ENCODE measurements around the gene CYFIP2.
A peak's percentile ranks its signal among the peaks of the same experiment; 100 is the strongest.

CYFIP2 gene

DNA sequence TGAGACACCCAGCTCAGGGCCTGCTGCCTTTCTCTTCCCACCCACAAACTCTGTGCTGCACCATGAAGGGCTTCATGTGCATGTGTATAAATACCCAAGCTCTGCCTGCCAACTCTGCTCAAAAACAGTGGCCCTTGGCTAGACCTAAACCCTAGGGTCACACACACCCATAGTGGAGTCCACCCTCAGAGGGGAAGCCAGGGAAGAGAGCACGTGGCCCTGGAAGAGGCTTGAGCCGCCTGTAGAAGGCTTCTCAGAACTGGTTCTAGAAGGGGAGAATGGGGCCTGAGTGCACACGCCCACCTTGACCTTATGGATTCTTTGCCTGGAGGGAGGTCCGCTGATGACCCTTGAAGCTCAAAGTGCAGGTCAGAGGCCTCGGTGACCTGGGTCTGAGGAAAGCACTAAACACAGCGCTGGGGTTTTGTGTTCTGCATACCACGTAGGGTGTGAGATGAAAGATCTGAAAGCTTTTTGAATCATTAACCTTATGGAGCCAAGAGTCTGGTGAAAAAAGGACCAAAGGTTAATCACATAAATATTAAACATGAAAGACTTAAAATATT, 60.6 kb downstream of the CYFIP2 start:
- no peak for DNase-seq (ENCODE audit: low spot score)

DNA sequence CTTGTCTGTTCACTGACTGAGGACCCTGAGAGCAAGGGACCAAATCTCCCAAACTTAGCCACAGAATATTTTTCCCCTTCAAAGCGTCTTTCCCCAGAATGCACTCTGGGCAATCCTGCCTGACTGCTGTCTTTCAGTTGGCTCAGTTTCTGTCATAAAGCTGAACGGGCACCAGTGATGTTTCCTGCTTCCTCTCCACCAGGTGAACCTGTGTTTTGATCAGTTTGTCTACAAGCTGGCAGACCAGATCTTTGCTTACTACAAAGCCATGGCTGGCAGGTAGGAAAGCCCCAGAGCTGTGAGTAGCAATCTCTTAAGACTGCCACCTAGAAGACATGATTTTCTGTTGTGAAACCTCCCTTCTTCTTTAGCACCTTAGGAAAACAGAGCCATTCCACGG, 61.8 kb downstream of the CYFIP2 start:
- no peak for DNase-seq (ENCODE audit: low spot score)

GRCh38 chr5:157328277-157328912, 62.5 kb downstream of the CYFIP2 start:
- peak; percentile 68 for DNase-seq (ENCODE audit: low spot score)

GRCh38 chr5:157331807-157332206, 65.9 kb downstream of the CYFIP2 start:
- DNase-seq (ENCODE audit: low spot score): no peak

DNA sequence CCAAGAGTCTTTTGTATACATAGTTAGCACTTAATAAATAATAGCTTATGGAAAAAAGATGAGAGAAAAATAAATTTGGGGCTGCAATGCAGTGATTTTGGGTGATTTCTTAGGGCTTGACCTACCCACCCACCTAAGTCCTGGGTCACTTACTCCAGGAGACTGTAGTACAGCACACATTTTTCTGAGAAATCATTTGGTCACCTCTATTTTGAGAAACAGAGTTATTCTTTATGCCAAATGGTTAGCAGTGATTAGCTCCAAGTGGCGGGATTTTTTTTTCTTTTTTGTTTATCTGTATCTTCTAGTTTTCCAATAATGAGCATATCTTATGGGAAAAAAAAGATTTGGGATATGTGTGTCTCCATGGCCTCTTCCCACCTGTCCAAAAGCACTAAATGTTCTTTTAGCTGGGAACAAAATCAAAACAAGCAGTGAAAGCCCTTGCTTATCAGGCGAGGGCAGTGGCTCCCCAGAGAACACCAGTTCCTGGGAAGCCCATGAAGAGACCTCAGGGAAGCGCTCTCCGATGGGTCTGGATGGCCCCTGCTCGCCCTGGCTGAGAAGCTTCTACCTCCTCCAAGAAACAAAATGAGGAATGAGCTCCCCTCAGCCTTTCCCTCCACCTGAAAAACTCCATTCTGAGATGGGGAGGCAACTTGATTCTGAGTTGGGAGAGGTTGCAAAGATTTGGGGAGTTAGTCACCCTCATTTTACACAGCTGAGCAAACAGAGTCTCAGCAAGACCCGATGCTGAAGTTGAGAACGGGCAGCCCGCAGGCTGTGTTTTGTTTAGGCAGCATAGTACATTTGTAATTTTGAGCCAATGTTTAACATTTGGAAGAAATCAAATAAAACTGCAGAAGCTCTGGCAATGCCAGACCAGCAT, 69.9 kb downstream of the CYFIP2 start:
- DNase-seq (ENCODE audit: low spot score): no peak

DNA sequence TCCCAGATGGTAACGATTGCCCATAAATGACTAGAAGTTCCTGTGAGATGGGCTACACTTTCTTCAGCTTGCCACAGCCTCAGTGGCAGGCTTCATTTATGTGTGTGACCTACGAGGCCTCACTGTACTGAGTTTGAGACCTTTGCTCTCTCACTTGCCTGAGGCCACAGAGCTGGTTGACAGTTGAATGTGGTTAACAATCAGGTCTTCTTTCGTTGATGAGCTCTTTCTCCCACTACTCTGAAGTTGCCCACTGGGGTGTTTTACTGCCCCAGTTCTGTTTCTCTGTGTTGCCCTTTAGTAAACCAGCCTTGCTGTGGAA, 70.5 kb downstream of the CYFIP2 start:
- DNase-seq (ENCODE audit: low spot score): no peak

DNA sequence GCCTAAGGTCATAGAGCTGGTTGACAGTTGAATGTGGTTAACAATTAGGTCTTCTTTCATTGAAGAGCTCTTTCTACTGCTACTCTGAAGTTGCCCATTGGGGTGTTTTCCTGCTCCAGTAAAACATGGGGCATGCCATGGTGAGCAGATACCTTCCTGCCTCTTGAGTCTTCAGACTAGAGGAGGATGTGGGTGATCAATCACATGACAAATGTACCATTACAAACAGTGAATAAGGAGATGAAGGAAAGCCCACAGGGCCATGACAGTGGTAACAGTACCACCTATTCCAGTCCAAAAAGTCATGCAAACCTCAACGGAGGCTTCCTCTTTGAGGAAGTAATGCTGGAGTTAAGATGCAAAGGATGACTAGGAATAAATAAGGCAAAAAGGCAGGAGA, 73.5 kb downstream of the CYFIP2 start:
- no peak for DNase-seq (ENCODE audit: low spot score)

DNA sequence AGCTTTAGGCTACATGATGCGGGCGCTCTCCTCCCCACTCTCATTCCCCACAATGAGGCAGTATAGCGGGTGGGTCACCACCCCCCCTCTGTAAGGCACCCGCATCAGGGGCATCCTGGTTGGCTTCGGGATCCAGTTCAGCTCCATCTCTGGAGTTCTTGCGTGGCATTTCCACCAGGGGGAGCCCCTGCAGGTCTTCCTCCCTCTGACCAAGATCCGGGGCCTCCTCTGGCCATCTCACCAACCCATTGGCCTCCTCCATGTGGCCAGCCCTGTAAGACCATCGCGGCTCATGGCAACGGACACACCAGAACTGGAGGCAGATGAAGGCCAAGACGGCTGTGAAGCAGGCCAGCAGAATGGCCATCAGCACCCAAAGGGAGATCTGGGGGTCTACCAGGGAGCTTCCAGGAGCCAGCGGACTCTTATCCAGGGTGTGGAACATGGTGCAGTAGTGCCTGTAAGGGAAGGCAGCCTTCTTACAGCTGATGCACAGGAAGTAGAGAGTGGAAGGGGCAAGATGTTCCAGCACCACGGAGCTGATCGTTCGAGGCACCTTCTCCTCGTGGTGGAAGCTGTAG, 77.0 kb downstream of the CYFIP2 start:
- peak; percentile 32 for DNase-seq (ENCODE audit: low spot score)

DNA sequence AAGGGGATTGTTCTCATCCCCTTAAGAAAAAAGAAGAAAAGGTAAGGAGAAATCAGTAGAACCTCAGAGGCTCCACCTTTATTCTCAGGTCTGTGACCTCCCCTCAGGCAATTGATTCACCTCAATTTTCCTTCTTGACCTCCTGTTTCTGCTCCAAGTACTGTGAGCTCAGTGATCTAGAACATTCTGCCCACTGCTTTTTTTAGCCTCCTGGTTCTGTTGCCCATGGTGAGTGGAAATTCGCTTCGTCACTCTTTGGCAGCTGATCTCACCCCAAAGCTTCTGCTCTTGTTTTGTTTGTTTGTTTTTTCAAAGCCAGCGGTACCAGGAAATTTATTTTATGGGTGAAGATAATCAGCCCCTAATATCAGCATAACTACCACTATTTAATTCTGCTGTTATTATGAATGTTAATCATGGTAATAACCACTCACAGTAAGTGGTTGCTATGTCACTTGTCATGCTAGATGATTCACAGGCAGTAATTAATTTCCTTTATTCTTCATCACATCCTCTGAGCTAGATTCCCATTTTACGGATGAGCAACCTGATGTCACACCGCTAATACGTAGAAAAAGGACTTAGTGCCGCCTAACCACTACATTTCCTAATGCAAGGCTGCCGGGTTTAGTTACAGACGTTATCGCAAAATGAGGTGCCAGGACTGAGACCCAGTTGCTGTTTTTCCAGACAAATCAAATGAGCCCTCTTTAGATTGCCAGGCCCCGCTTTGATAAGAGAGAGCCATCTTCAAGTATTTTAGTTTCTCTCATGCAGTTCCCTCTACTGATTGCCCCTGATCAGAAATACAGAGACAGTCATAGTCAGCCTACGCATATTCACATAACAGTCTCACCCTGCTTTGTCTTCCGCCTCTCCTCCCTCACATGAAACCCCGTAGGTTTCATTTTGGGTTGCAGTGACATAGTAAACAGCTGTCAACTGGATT, 78.2 kb downstream of the CYFIP2 start:
- DNase-seq (ENCODE audit: low spot score): no peak

- no peak for DNase-seq (ENCODE audit: low spot score)
Observed at GRCh38 chr5:157345067-157345466, 79.1 kb downstream of the CYFIP2 start.

DNA sequence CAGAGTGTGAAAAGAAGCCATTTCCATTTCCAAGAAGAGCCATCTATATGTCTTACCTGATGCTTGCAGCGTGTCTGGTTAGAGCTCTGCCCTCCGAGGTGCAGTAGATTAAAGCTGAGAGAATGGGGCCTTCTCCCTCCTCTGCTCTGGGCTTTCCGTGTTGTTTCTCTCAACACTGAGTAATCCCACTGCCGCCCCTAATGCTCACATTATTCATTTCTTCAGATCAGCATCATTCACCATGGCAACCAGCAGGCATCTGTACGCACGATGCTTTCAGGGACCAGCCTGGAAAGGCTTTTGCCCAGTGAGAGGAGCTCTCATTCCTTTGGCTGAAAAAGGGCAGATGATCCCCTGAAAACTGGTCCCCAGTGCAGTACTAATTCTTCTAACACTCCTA, 79.6 kb downstream of the CYFIP2 start:
- no peak for DNase-seq (ENCODE audit: low spot score)

GRCh38 chr5:157347301-157348048, 81.6 kb downstream of the CYFIP2 start:
- DNase-seq (ENCODE audit: low spot score): no peak

GRCh38 chr5:157348049-157348400, 82.1 kb downstream of the CYFIP2 start:
- DNase-seq (ENCODE audit: low spot score): no peak

DNA sequence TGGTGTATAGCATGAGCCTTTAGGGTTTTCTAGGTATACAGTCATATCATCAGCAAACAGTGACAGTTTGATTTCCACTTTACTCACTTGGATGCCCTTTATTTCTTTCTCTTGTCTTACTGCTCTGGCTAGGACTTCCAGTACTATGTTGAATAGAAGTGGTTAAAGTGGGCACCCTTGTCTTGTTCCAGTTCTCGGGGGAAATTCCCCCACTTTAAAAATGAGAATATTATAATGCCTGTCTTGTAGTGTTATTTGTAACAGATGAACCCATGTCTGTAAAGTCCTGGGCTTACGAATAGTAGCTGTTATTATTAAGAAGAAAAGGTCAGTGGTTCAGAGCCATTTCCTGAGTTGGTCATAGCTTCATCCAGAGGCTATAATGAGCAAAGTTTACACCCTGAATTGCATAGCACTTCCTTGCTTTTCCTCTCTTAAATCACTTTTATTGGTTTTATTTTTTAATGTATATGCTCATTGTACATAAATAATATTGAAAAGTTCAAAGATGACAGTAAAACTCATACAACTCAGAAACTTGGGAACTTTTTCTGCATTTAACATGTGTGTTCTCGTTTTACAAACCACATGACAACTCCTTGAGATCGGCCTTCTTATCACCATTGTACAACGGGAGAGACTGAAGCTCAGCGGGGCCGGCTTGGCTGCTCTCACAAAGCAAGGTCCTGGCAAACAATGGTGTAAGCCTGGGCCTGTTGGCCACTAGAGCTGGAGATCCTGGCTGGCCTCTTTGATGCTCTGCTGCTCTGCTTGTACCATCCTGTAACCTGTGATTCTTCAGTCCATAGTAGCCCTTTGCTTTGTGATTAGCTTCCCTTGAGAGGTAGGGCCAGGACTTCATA, 85.2 kb downstream of the CYFIP2 start:
- DNase-seq (ENCODE audit: low spot score): no peak

- no peak for DNase-seq (ENCODE audit: low spot score)
Observed at GRCh38 chr5:157351802-157352092, 85.8 kb downstream of the CYFIP2 start.

DNA sequence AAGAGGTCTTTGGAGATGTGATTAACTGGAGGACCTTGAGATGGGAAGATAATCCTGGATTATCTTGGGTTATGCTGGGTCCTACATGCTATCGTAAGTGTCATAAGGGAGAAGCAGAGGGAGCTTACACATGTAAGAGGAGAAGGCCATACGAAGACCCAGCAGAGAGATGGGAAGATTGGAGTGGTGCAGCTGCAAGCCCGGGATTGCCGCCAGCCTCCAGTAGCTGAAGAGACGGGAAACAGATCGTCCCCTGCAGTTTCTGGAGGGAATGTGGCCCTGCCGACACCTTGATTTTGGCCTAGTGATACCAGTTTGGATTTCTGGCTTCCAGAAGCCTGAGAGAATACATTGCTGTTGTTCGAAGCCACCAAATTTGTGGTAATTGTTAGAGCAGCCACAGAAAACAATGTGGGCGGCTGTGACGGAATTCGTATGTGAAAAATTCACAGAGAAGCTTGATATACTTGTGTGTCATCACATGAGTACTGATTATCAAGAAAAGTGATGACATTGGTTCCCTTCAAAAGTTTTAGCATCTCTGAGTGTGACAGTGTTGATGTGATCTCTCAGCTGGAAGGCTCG, 86.9 kb downstream of the CYFIP2 start:
- DNase-seq (ENCODE audit: low spot score): no peak

GRCh38 chr5:157354800-157355199, 88.9 kb downstream of the CYFIP2 start:
- DNase-seq (ENCODE audit: low spot score): no peak

DNA sequence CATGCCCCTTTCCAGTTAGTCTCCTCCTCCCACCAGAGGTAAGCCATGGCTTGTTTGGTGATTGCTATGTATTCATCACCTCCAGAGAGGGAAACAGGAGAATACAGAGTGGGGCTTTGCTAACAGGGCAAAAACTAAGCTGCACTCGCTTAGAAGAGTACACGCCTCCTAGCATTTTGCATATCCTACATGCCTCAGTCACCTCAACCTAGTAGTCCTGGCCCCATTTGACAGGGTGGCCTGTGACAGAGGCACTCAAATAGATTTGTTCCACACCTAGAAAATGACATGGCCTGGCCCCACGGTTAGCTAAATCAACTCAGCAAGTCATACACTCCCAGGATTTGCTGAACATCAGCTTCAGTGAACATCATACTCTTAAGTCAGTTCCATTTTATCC, 90.7 kb downstream of the CYFIP2 start:
- no peak for DNase-seq (ENCODE audit: low spot score)

- no peak for DNase-seq (ENCODE audit: low spot score)
Observed at GRCh38 chr5:157357823-157358222, 91.9 kb downstream of the CYFIP2 start.

- DNase-seq (ENCODE audit: low spot score): no peak
Observed at GRCh38 chr5:157358871-157359270, 92.9 kb downstream of the CYFIP2 start.

All from hematopoietic multipotent progenitor cell treated with erythropoietin and hydrocortisone succinate and interleukin-3 and kit ligand, for 17 days (in vitro differentiated cells).